Neural progenitor cell (in vitro differentiated cells): Measurements from ENCODE around the gene E2F6. TPM values are rescaled to one million over a fixed set of nuclear protein-coding genes. Genes with fewer than 3 reads are reported as not detected.

Experiments used
- DNase-seq: peaks from one replicate; pipeline ENCODE4 v3.0.0-alpha.2; 2016; ENCODE audit warnings: low spot score
- H2AFZ ChIP-seq: fragments of 200-600 bp; sonication (generic); replicated peaks from 2 replicates; pipeline ENCODE4 v1.6.1; 2016; ENCODE audit warnings: antibody characterized with exemption
- H3F3A ChIP-seq: fragments of 200-600 bp; sonication (generic); 2 replicates; pipeline ENCODE4 v1.6.1; 2016; ENCODE audit warnings: antibody characterized with exemption, low read depth
- H3K27ac ChIP-seq: fragments of 200-600 bp; sonication (generic); 2 replicates; pipeline ENCODE4 v1.5.1; 2016; ENCODE audit warnings: mild to moderate bottlenecking
- H3K27me3 ChIP-seq: fragments of 200-600 bp; sonication (generic); 2 replicates; pipeline ENCODE4 v1.6.1; 2016; ENCODE audit warnings: mild to moderate bottlenecking, moderate library complexity
- H3K36me3 ChIP-seq: fragments of 200-600 bp; sonication (generic); 2 replicates; pipeline ENCODE4 v1.5.1; 2016
- H3K4me1 ChIP-seq: fragments of 200-600 bp; sonication (generic); 2 replicates; pipeline ENCODE4 v1.6.1; 2016; ENCODE audit warnings: mixed run types
- H3K4me2 ChIP-seq: fragments of 200-600 bp; sonication (generic); 2 replicates; pipeline ENCODE4 v1.6.1; 2016
- H3K4me3 ChIP-seq: fragments of 200-600 bp; sonication (generic); 2 replicates; pipeline ENCODE4 v1.5.1; 2016
- H3K79me2 ChIP-seq: fragments of 200-600 bp; sonication (generic); 2 replicates; pipeline ENCODE4 v1.6.1; 2016; ENCODE audit warnings: low read depth
- H3K9ac ChIP-seq: fragments of 200-600 bp; sonication (generic); 2 replicates; pipeline ENCODE4 v1.6.1; 2016
- H3K9me3 ChIP-seq: fragments of 200-600 bp; sonication (generic); 2 replicates; pipeline ENCODE4 v1.5.1; 2016; ENCODE audit warnings: low read depth
- H4K20me1 ChIP-seq: fragments of 200-600 bp; sonication (generic); 2 replicates; pipeline ENCODE4 v1.6.1; 2016; ENCODE audit warnings: low read depth
- H3K27ac Mint-ChIP-seq: 3 replicates; pipeline ENCODE4 v1.8.0; 2021; ENCODE audit warnings: mixed read lengths
- H3K27me3 Mint-ChIP-seq: 2 replicates; pipeline ENCODE4 v1.8.0; 2022; ENCODE audit warnings: low read depth, mild to moderate bottlenecking, inconsistent platforms, moderate library complexity, mixed read lengths; ENCODE audit not compliant: insufficient read depth
- H3K36me3 Mint-ChIP-seq: 3 replicates; pipeline ENCODE4 v1.8.0; 2021; ENCODE audit warnings: mixed read lengths
- H3K4me1 Mint-ChIP-seq: 3 replicates; pipeline ENCODE4 v1.8.0; 2021; ENCODE audit warnings: mixed read lengths
- H3K4me3 Mint-ChIP-seq: 3 replicates; pipeline ENCODE4 v1.8.0; 2021; ENCODE audit warnings: mild to moderate bottlenecking, moderate library complexity, mixed read lengths
- H3K9me3 Mint-ChIP-seq: 3 replicates; pipeline ENCODE4 v1.8.0; 2020; ENCODE audit warnings: mixed read lengths
- CTCF ChIP-seq: fragments of 200-600 bp; sonication (generic); IDR thresholded peaks from 2 replicates; pipeline ENCODE4 v1.5.1; 2017; ENCODE audit warnings: antibody characterized with exemption, mild to moderate bottlenecking
- EZH2 ChIP-seq: fragments of 200-600 bp; sonication (generic); IDR thresholded peaks from 2 replicates; pipeline ENCODE4 v1.6.1; 2017; ENCODE audit warnings: antibody characterized with exemption, mild to moderate bottlenecking, moderate library complexity
- EZH2phosphoT487 ChIP-seq: fragments of 200-600 bp; sonication (generic); IDR thresholded peaks from 2 replicates; pipeline ENCODE4 v1.6.1; 2017; ENCODE audit warnings: antibody characterized with exemption
- total RNA-seq: library from RNA; depleted of rRNA; stranded (reverse); fragments of >200 nt; gene quantifications from 2 replicates; pipeline ENCODE4 v1.2.3, GENCODE V29; 2015; ENCODE audit warnings: low replicate concordance

Gene E2F6
- total RNA-seq, 1 donor from 2014 or later, result 36.3 TPM

GRCh38 chr2:11433822-11434221, 32.1 kb downstream of the E2F6 start:
- Mint-ChIP-seq H3K27ac (no peak overlapping the region), H3K4me3 (no peak overlapping the region), H3K36me3 (peaks cover 29% of the 10 kb centered on the region), H3K27me3 (peaks cover 3% of the 10 kb centered on the region), H3K4me1 (no peaks in the 10 kb centered on the region), H3K9me3 (peaks cover 10% of the 10 kb centered on the region)
- Histone ChIP-seq H3K4me2 (no peak overlapping the region), H3K9me3 (no peaks in the 10 kb centered on the region), H3K27me3 (no peaks in the 10 kb centered on the region), H3F3A (no peaks in the 10 kb centered on the region), H4K20me1 (no peaks in the 10 kb centered on the region), H3K4me3 (no peak overlapping the region), H3K4me1 (no peaks in the 10 kb centered on the region), H2AFZ (no peak overlapping the region), H3K9ac (no peak overlapping the region), H3K27ac (no peak overlapping the region), H3K79me2 (no peaks in the 10 kb centered on the region), H3K36me3 (no peaks in the 10 kb centered on the region)
- no peak for TF ChIP-seq EZH2phosphoT487
- no peak for TF ChIP-seq EZH2
- TF ChIP-seq CTCF, result no peak
- no peak for DNase-seq

- no peak for DNase-seq
- Histone ChIP-seq H3K27ac (no peak overlapping the region), H3K79me2 (no peaks in the 10 kb centered on the region), H3K4me2 (no peak overlapping the region), H3K36me3 (no peaks in the 10 kb centered on the region), H3K27me3 (no peaks in the 10 kb centered on the region), H2AFZ (no peak overlapping the region), H3K9me3 (no peaks in the 10 kb centered on the region), H3F3A (no peaks in the 10 kb centered on the region), H3K4me1 (no peaks in the 10 kb centered on the region), H4K20me1 (no peaks in the 10 kb centered on the region), H3K4me3 (no peak overlapping the region), H3K9ac (no peak overlapping the region)
- TF ChIP-seq EZH2phosphoT487, result no peak
- TF ChIP-seq EZH2, result no peak
- TF ChIP-seq CTCF, result no peak
- Mint-ChIP-seq H3K36me3 (peaks cover 12% of the 10 kb centered on the region), H3K9me3 (peaks cover 4% of the 10 kb centered on the region), H3K4me3 (no peak overlapping the region), H3K27ac (no peak overlapping the region), H3K4me1 (no peaks in the 10 kb centered on the region), H3K27me3 (peaks cover 3% of the 10 kb centered on the region)
Observed at GRCh38 chr2:11430729-11431128, 35.2 kb downstream of the E2F6 start.

- peaks cover 5% of the 10 kb centered on the region for H3K27me3 Mint-ChIP-seq
- no peak overlapping the region for H3K4me3 Mint-ChIP-seq
- no peak overlapping the region for H3K4me3 ChIP-seq
Observed at GRCh38 chr2:11427224-11427623, 38.7 kb downstream of the E2F6 start.

GRCh38 chr2:11422901-11423435, 43.0 kb downstream of the E2F6 start:
- H2AFZ ChIP-seq, result no peak overlapping the region

More at GRCh38 chr2:11427224-11427623, 38.7 kb downstream of the E2F6 start:
- H3K36me3 Mint-ChIP-seq, result peaks cover 6% of the 10 kb centered on the region
- H3K4me1 Mint-ChIP-seq, result no peaks in the 10 kb centered on the region
- no peak overlapping the region for H3K9ac ChIP-seq
- no peaks in the 10 kb centered on the region for H3K27me3 ChIP-seq
- no peak overlapping the region for H3K4me2 ChIP-seq
- H3K9me3 Mint-ChIP-seq, result peaks cover 4% of the 10 kb centered on the region
- DNase-seq, result no peak
- no peaks in the 10 kb centered on the region for H3K9me3 ChIP-seq
- no peaks in the 10 kb centered on the region for H3K4me1 ChIP-seq
- no peak overlapping the region for H3K27ac Mint-ChIP-seq
- no peak overlapping the region for H3K27ac ChIP-seq
- H2AFZ ChIP-seq, result no peak overlapping the region
- H4K20me1 ChIP-seq, result no peaks in the 10 kb centered on the region
- TF ChIP-seq EZH2phosphoT487 (no peak), EZH2 (no peak)
- H3K79me2 ChIP-seq, result no peaks in the 10 kb centered on the region
- H3K36me3 ChIP-seq, result no peaks in the 10 kb centered on the region
- no peaks in the 10 kb centered on the region for H3F3A ChIP-seq

More at GRCh38 chr2:11422901-11423435, 43.0 kb downstream of the E2F6 start:
- H3K4me1 Mint-ChIP-seq, result no peaks in the 10 kb centered on the region
- Histone ChIP-seq H4K20me1 (no peaks in the 10 kb centered on the region), H3F3A (no peaks in the 10 kb centered on the region), H3K4me2 (no peak overlapping the region), H3K9ac (no peak overlapping the region), H3K79me2 (no peaks in the 10 kb centered on the region), H3K4me3 (no peak overlapping the region), H3K27ac (no peak overlapping the region), H3K9me3 (peaks cover 3% of the 10 kb centered on the region), H3K27me3 (no peaks in the 10 kb centered on the region), H3K4me1 (no peaks in the 10 kb centered on the region), H3K36me3 (no peaks in the 10 kb centered on the region)
- H3K4me3 Mint-ChIP-seq, result no peak overlapping the region
- peaks cover 2% of the 10 kb centered on the region for H3K36me3 Mint-ChIP-seq
- peaks cover 3% of the 10 kb centered on the region for H3K27me3 Mint-ChIP-seq
- H3K9me3 Mint-ChIP-seq, result peaks cover 6% of the 10 kb centered on the region
- TF ChIP-seq EZH2 (no peak), EZH2phosphoT487 (no peak), CTCF (no peak)
- no peak for DNase-seq
- no peak overlapping the region for H3K27ac Mint-ChIP-seq
